ENCODE data around the gene MTREX. TPM values are rescaled to one million over a fixed set of nuclear protein-coding genes. Genes with fewer than 3 reads are reported as not detected.
"Not testable (repeated sequence)": the region's sequence is repeated elsewhere in the genome, so short reads cannot be mapped to it uniquely, and the experiment has no call there.

The MTREX gene
- total RNA-seq: 91.7 and 101 TPM in 2 replicates

GRCh38 chr5:55307383-55308253 is at the start of gene MTREX, which contains the start of gene DHX29:
Gene MTREX (plus strand): TSS chr5:55307989. CDS start chr5:55308014, 25 bp downstream.
Gene DHX29 (minus strand): TSS chr5:55307694. CDS start chr5:55307573, 121 bp downstream.
- intact Hi-C loops (cut with micrococcal nuclease): loop anchor here (1.0 to 5.0 kb wide), 5 partner anchors 17 to 405 kb away; partner anchors contain the start of genes CCNO, PLPP1 and SLC38A9

GRCh38 chr5:55258339-55258738 is 49.5 kb upstream of the MTREX start:
- intact Hi-C loops (cut with micrococcal nuclease): no loop called here

- intact Hi-C loops (cut with micrococcal nuclease): no loop called here
These were observed 31.0 kb upstream of the MTREX start for GRCh38 chr5:55276771-55277170.

GRCh38 chr5:55278778-55279177 is 29.0 kb upstream of the MTREX start:
- intact Hi-C loops (cut with micrococcal nuclease): no loop called here

- intact Hi-C loops (cut with micrococcal nuclease): no loop called here
These were observed 21.3 kb upstream of the MTREX start for GRCh38 chr5:55286411-55286933.

- intact Hi-C loops (cut with micrococcal nuclease): no loop called here
These were observed 18.0 kb upstream of the MTREX start for GRCh38 chr5:55289808-55290207.

- intact Hi-C loops (cut with micrococcal nuclease): no loop called here
These were observed 16.8 kb upstream of the MTREX start for GRCh38 chr5:55290991-55291390.

- intact Hi-C loops (cut with micrococcal nuclease): no loop called here
These were observed 12.9 kb upstream of the MTREX start for GRCh38 chr5:55294935-55295334.

- intact Hi-C loops (cut with micrococcal nuclease): no loop called here
These were observed 6.9 kb upstream of the MTREX start for GRCh38 chr5:55300890-55301289.

GRCh38 chr5:55303238-55303690 is 4.5 kb upstream of the MTREX start:
- intact Hi-C loops (cut with micrococcal nuclease): no loop called here

- intact Hi-C loops (cut with micrococcal nuclease): no loop called here
These were observed 3.2 kb upstream of the MTREX start for GRCh38 chr5:55304584-55304983.

- intact Hi-C loops (cut with micrococcal nuclease): loop anchor here (5.0 kb wide), 1 partner anchor 73 kb away; the partner anchor contains the start of gene CCNO
These were observed 2.4 kb upstream of the MTREX start for GRCh38 chr5:55305345-55305744.

GRCh38 chr5:55306641-55307382 is 977 bp upstream of the MTREX start:
- intact Hi-C loops (cut with micrococcal nuclease): loop anchor here (1.0 to 5.0 kb wide), 4 partner anchors 75 to 405 kb away; partner anchors contain the start of genes CCNO, PLPP1 and SLC38A9

- intact Hi-C loops (cut with micrococcal nuclease): loop anchor here (2.0 to 5.0 kb wide), 2 partner anchors 16 to 76 kb away; partner anchors contain the start of gene CCNO
These were observed 556 bp downstream of the MTREX start for GRCh38 chr5:55308254-55308836.

GRCh38 chr5:55313870-55314617 is 6.3 kb downstream of the MTREX start:
- intact Hi-C loops (cut with micrococcal nuclease): no loop called here

- intact Hi-C loops (cut with micrococcal nuclease): no loop called here
These were observed 8.5 kb downstream of the MTREX start for GRCh38 chr5:55316289-55316688.

GRCh38 chr5:55316837-55317236 is 9.0 kb downstream of the MTREX start:
- intact Hi-C loops (cut with micrococcal nuclease): no loop called here

GRCh38 chr5:55318237-55318636 is 10.4 kb downstream of the MTREX start:
- intact Hi-C loops (cut with micrococcal nuclease): not testable (repeated sequence)

- intact Hi-C loops (cut with micrococcal nuclease): no loop called here
These were observed 11.7 kb downstream of the MTREX start for GRCh38 chr5:55319491-55319890.

GRCh38 chr5:55320571-55320970 is 12.8 kb downstream of the MTREX start:
- intact Hi-C loops (cut with micrococcal nuclease): no loop called here
